GM23338 (cell line): ENCODE measurements around the gene SLC35B4.

ENCODE experiments used
- CREB1 ChIP-seq: fragments of 250-450 bp; sonication (Bioruptor Pico); IDR thresholded peaks from 2 replicates; pipeline ENCODE4 v1.5.0; 2020; ENCODE audit warnings: low read depth, mild to moderate bottlenecking, moderate library complexity
- EZH2phosphoT487 ChIP-seq: fragments of 200-600 bp; sonication (generic); IDR thresholded peaks from one replicate; pipeline ENCODE4 v1.8.1; 2018; ENCODE audit warnings: antibody characterized with exemption; ENCODE audit not compliant: unreplicated experiment
- POLR2AphosphoS5 ChIP-seq: IDR thresholded peaks from 2 replicates; pipeline ENCODE4 v1.6.1; 2016; ENCODE audit warnings: antibody characterized with exemption, low read depth
- TF ChIP-seq, protein P1 (sequence below), 2 experiments: fragments of 200-600 bp in 1 of 2; sonication (generic) in 1 of 2; conservative IDR thresholded peaks; 2 replicates each; pipeline versions ENCODE4 v1.5.1 to v1.6.1; 2016 to 2017; ENCODE audit warnings: antibody characterized with exemption in 2 of 2, low read depth in 2 of 2, mild to moderate bottlenecking in 2 of 2, moderate library complexity in 1 of 2

DNA sequence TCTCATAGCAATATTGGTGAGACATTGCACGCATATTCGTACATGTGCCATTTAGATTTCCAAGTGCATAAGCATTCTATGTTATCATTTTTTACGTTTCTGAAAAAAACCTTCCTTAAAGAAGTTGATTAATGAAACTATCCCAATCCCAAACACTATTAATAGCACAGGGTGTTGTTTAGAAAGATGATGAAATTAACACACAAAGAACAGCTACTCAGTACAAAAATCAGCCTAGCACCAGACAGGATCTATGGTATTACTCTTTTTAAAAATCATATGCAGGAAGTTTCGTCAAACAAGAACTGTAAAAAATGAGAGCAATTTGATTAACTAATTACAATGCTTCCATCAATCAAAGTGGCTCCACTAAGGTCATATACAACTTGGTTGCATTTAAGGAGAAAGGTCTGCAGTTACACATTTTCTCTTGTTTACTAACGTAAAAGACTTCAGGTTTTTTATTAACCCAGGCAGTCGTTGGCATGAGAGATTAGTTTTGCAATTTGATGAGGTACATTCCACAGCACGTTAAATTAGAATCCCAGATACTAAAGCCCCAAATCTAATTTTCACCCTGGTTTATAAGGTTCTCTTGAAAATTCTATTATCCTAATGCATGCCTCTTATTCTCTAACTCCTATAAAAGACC lies 38.1 kb downstream of the SLC35B4 start:
- TF ChIP-seq, protein P1, sequence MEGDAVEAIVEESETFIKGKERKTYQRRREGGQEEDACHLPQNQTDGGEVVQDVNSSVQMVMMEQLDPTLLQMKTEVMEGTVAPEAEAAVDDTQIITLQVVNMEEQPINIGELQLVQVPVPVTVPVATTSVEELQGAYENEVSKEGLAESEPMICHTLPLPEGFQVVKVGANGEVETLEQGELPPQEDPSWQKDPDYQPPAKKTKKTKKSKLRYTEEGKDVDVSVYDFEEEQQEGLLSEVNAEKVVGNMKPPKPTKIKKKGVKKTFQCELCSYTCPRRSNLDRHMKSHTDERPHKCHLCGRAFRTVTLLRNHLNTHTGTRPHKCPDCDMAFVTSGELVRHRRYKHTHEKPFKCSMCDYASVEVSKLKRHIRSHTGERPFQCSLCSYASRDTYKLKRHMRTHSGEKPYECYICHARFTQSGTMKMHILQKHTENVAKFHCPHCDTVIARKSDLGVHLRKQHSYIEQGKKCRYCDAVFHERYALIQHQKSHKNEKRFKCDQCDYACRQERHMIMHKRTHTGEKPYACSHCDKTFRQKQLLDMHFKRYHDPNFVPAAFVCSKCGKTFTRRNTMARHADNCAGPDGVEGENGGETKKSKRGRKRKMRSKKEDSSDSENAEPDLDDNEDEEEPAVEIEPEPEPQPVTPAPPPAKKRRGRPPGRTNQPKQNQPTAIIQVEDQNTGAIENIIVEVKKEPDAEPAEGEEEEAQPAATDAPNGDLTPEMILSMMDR (conservative IDR thresholded peaks at IDR 0.05; ENCODE audit: low read depth in 2 of 2): no peak
- TF ChIP-seq CREB1 (CRISPR knock-in tag) (no peak), POLR2AphosphoS5 (no peak), EZH2phosphoT487 (no peak)
